Occipital lobe (tissue), 2 donors: ENCODE data around the gene HOXB7. TPM values are rescaled to one million over a fixed set of nuclear protein-coding genes. Genes with fewer than 3 reads are reported as not detected.

Source experiments
- DNase-seq: peaks from one replicate; lab custom pipeline; 2025; lab: John Stamatoyannopoulos, UW
- total RNA-seq: library from RNA; depleted of rRNA; stranded (reverse); fragments of >200 nt; gene quantifications from one replicate; pipeline ENCODE4 v1.2.3, GENCODE V29; 2014

Gene HOXB7
- total RNA-seq = not detected

- DNase-seq = no peak
Observed at GRCh38 chr17:48610282-48611211, at the start of gene HOXB7. HOXB7 (minus strand) TSS chr17:48611017; CDS start chr17:48610918, 99 bp downstream.

GRCh38 chr17:48655913-48656312, 45.1 kb upstream of the HOXB7 start:
- DNase-seq = no peak

- DNase-seq = no peak
Observed at GRCh38 chr17:48649741-48650140, 38.9 kb upstream of the HOXB7 start.

- DNase-seq = no peak
Observed at GRCh38 chr17:48647963-48648245, 37.1 kb upstream of the HOXB7 start.

- DNase-seq = no peak
Observed at GRCh38 chr17:48647103-48647962, 36.5 kb upstream of the HOXB7 start.

- DNase-seq = no peak
Observed at GRCh38 chr17:48646183-48647102, 35.6 kb upstream of the HOXB7 start.

GRCh38 chr17:48645639-48646182, 34.9 kb upstream of the HOXB7 start:
- no peak for DNase-seq

GRCh38 chr17:48644910-48645557, 34.2 kb upstream of the HOXB7 start:
- no peak for DNase-seq

GRCh38 chr17:48644159-48644558, 33.3 kb upstream of the HOXB7 start:
- DNase-seq = no peak

- no peak for DNase-seq
Observed at GRCh38 chr17:48643697-48644012, 32.8 kb upstream of the HOXB7 start.

GRCh38 chr17:48642843-48643696, 32.3 kb upstream of the HOXB7 start:
- DNase-seq = no peak

GRCh38 chr17:48642059-48642842, 31.4 kb upstream of the HOXB7 start:
- DNase-seq = no peak

- no peak for DNase-seq
Observed at GRCh38 chr17:48641541-48642058, 30.8 kb upstream of the HOXB7 start.

- DNase-seq = no peak
Observed at GRCh38 chr17:48640858-48641180, 30.0 kb upstream of the HOXB7 start.

- DNase-seq = no peak
Observed at GRCh38 chr17:48639982-48640857, 29.4 kb upstream of the HOXB7 start.

- DNase-seq = no peak
Observed at GRCh38 chr17:48639136-48639535, 28.3 kb upstream of the HOXB7 start.

- no peak for DNase-seq
Observed at GRCh38 chr17:48637323-48638260, 26.8 kb upstream of the HOXB7 start.
